Measurements from ENCODE around the gene CCNG2. TPM values are rescaled to one million over a fixed set of nuclear protein-coding genes. Genes with fewer than 3 reads are reported as not detected.

The CCNG2 gene
- total RNA-seq, 1 experiment from 2014 or later, result 44.2 TPM

GRCh38 chr4:77174426-77174825 is 17.4 kb downstream of the CCNG2 start:
- no peak overlapping the region for H3K27ac ChIP-seq

GRCh38 chr4:77175201-77175611 is 18.2 kb downstream of the CCNG2 start:
- Histone ChIP-seq H3F3A (ENCODE audit: insufficient read depth, low read depth) (no peaks in the 10 kb centered on the region), H3K4me1 (replicated peaks; ENCODE audit: insufficient read depth) (no peaks in the 10 kb centered on the region), H3K27me3 (ENCODE audit: insufficient read depth, low read depth) (no peaks in the 10 kb centered on the region), H3K4me2 (no peak overlapping the region), H3K9me3 (ENCODE audit: insufficient read depth, low read depth) (no peaks in the 10 kb centered on the region), H2AFZ (no peak overlapping the region), H3K36me3 (ENCODE audit: low read depth) (no peaks in the 10 kb centered on the region), H4K20me1 (ENCODE audit: insufficient read depth) (no peaks in the 10 kb centered on the region), H3K4me3 (no peak overlapping the region), H3K9me2 (ENCODE audit: insufficient read depth) (no peaks in the 10 kb centered on the region), H3K79me2 (ENCODE audit: low read depth) (no peaks in the 10 kb centered on the region), H3K27ac (no peak overlapping the region)
- no peak for DNase-seq
- TF ChIP-seq CTCF (conservative IDR thresholded peaks at IDR 0.05) (no peak), EZH2 (IDR thresholded peaks at IDR 0.05; ENCODE audit: low read depth) (no peak)
- no TSS peak for BruUV-seq (replicated peaks)
- ChIA-PET POLR2A (ENCODE audit: unreplicated experiment) (interaction anchor here (0.7 kb wide), 1 partner anchor 815 kb away, joined by 3 read pairs; no protein-coding TSS in a partner anchor), CTCF (no interaction called here)
- intact Hi-C loops (cut with micrococcal nuclease; ENCODE audit: unreplicated experiment), result no loop called here

More at GRCh38 chr4:77174426-77174825, 17.4 kb downstream of the CCNG2 start:
- ChIA-PET CTCF (interaction anchor here (1.0 kb wide), 1 partner anchor 16 kb away, joined by 3 read pairs; no protein-coding TSS in a partner anchor), POLR2A (ENCODE audit: unreplicated experiment) (no interaction called here)
- H3K36me3 ChIP-seq (ENCODE audit: low read depth), result no peaks in the 10 kb centered on the region
- H3K4me3 ChIP-seq, result no peak overlapping the region
- no peak overlapping the region for H3K4me2 ChIP-seq
- no peaks in the 10 kb centered on the region for H3K9me3 ChIP-seq (ENCODE audit: insufficient read depth, low read depth)
- no peaks in the 10 kb centered on the region for H3K4me1 ChIP-seq (replicated peaks; ENCODE audit: insufficient read depth)
- BruUV-seq (replicated peaks), result no TSS peak
- H3F3A ChIP-seq (ENCODE audit: insufficient read depth, low read depth), result no peaks in the 10 kb centered on the region
- no peaks in the 10 kb centered on the region for H3K27me3 ChIP-seq (ENCODE audit: insufficient read depth, low read depth)
- H4K20me1 ChIP-seq (ENCODE audit: insufficient read depth), result no peaks in the 10 kb centered on the region
- no peaks in the 10 kb centered on the region for H3K79me2 ChIP-seq (ENCODE audit: low read depth)
- no peak for TF ChIP-seq EZH2 (IDR thresholded peaks at IDR 0.05; ENCODE audit: low read depth)
- no peak for TF ChIP-seq CTCF (conservative IDR thresholded peaks at IDR 0.05)
- no peak overlapping the region for H2AFZ ChIP-seq
- DNase-seq, result no peak
- H3K9me2 ChIP-seq (ENCODE audit: insufficient read depth), result no peaks in the 10 kb centered on the region
- intact Hi-C loops (cut with micrococcal nuclease; ENCODE audit: unreplicated experiment), result no loop called here

- Histone ChIP-seq H2AFZ (no peak overlapping the region), H3K4me2 (no peak overlapping the region), H4K20me1 (ENCODE audit: insufficient read depth) (no peaks in the 10 kb centered on the region), H3F3A (ENCODE audit: insufficient read depth, low read depth) (no peaks in the 10 kb centered on the region), H3K4me3 (no peak overlapping the region), H3K27me3 (ENCODE audit: insufficient read depth, low read depth) (no peaks in the 10 kb centered on the region), H3K4me1 (replicated peaks; ENCODE audit: insufficient read depth) (no peaks in the 10 kb centered on the region), H3K79me2 (ENCODE audit: low read depth) (no peaks in the 10 kb centered on the region), H3K36me3 (ENCODE audit: low read depth) (no peaks in the 10 kb centered on the region), H3K9me2 (ENCODE audit: insufficient read depth) (no peaks in the 10 kb centered on the region), H3K9me3 (ENCODE audit: insufficient read depth, low read depth) (no peaks in the 10 kb centered on the region), H3K27ac (no peak overlapping the region)
- no TSS peak for BruUV-seq (replicated peaks)
- no peak for TF ChIP-seq CTCF (conservative IDR thresholded peaks at IDR 0.05)
- TF ChIP-seq EZH2 (IDR thresholded peaks at IDR 0.05; ENCODE audit: low read depth), result no peak
- CTCF ChIA-PET, result no interaction called here
- DNase-seq, result no peak
- intact Hi-C loops (cut with micrococcal nuclease; ENCODE audit: unreplicated experiment), result no loop called here
- POLR2A ChIA-PET (ENCODE audit: unreplicated experiment), result no interaction called here
Measured at GRCh38 chr4:77176640-77177039, 19.6 kb downstream of the CCNG2 start.

Measured in PC-9 (cell line).